Breast epithelium (tissue), 4 donors: Measurements from ENCODE around the gene KRTAP5-1. TPM values are rescaled to one million over a fixed set of nuclear protein-coding genes. Genes with fewer than 3 reads are reported as not detected.

ENCODE experiments used
- DNase-seq, 2 donors: peaks; one replicate each; pipeline ENCODE4 v3.0.0-alpha.2; 2019; ENCODE audit warnings: low spot score in 2 of 2
- H3K27ac ChIP-seq, 2 donors: fragments of 200-600 bp; sonication (generic) in 1 of 2; one replicate each; pipeline ENCODE4 v1.5.1; 2016 to 2019; ENCODE audit warnings: mild to moderate bottlenecking in 1 of 2
- H3K27me3 ChIP-seq, 2 donors: fragments of 200-600 bp; sonication (generic) in 1 of 2; one replicate each; pipeline versions ENCODE4 v1.5.1 to v1.6.0; 2017 to 2019; ENCODE audit warnings: control low read depth in 1 of 2, mild to moderate bottlenecking in 1 of 2
- H3K36me3 ChIP-seq: fragments of 200-600 bp; one replicate; pipeline ENCODE4 v1.5.1; 2019
- H3K4me1 ChIP-seq, 2 donors: fragments of 200-600 bp; sonication (generic); one replicate each; pipeline ENCODE4 v1.5.1; 2016 to 2019; ENCODE audit warnings: control low read depth in 1 of 2
- H3K4me3 ChIP-seq, 3 donors: fragments of 200-600 bp; sonication (generic); 1 replicate in 2 of 3; 2 replicates in 1 of 3; pipeline ENCODE4 v1.5.1; 2016 to 2019; ENCODE audit warnings: mild to moderate bottlenecking in 3 of 3, moderate library complexity in 2 of 3
- H3K9me3 ChIP-seq, 2 donors: fragments of 200-600 bp; sonication (generic) in 1 of 2; one replicate each; pipeline ENCODE4 v1.5.1; 2016 to 2019; ENCODE audit warnings: control low read depth in 1 of 2
- POLR2A ChIP-seq: fragments of 450-650 bp; IDR thresholded peaks from one replicate; pipeline ENCODE4 v1.6.1; 2016; ENCODE audit warnings: antibody characterized with exemption, mild to moderate bottlenecking, moderate library complexity
- POLR2AphosphoS5 ChIP-seq, 3 donors: sonication (generic); formaldehyde crosslinking; IDR thresholded peaks; one replicate each; pipeline ENCODE4 v1.6.1; 2017; ENCODE audit warnings: antibody characterized with exemption in 3 of 3
- intact Hi-C: fragments of 100-400 bp; cut with DNase I; formaldehyde crosslinking; loops from one replicate; pipeline ENCODE4 v1.15.1; 2023; ENCODE audit warnings: low total_unique reads
- total RNA-seq, 3 donors: library from RNA; depleted of rRNA; stranded (reverse); fragments of >200 nt; gene quantifications; one replicate each; pipeline ENCODE4 v1.1.0, GENCODE V29; 2016
- TF ChIP-seq, protein P1 (sequence below), 3 donors: fragments of 450-650 bp; IDR thresholded peaks; one replicate each; pipeline ENCODE4 v1.5.1; 2016 to 2017; ENCODE audit warnings: antibody characterized with exemption in 3 of 3, mild to moderate bottlenecking in 3 of 3, moderate library complexity in 3 of 3

KRTAP5-1 gene
- total RNA-seq, 3 donors from 2014 or later = not detected

DNA sequence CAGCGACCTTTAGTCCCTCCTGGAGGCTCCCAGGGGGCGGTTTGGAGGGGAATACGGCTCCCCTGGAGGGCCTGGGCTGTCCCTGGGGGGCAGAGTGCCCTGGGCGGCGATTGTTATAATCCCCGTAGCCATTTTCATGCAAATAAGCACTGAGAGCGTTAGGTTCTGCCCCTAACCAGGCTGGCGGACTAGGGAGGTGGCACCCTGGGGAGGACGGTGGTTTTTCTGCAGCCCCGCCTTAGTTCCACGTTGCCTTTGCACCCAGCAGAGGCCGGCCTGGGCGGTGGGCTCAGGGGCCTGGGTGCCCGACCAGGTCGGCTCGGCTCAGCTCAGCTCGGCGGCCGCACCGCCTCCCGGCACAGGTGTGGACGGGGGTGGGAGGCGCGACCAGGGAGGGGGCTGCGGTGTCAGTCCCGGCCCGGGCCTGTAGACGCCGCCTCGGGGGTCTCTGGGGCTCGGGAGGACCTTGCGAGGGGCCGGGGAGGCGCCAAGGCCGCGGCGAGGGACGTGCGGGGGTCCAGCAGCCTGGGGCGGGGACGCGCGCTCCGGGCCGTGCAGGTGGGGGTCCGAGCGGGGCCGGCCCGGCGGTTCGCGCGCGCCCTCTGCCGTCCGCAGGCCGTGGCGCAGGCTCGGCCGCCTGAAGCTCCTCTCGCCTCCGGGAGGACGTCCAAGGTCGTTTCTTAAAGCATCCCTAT lies 10.7 kb downstream of the KRTAP5-1 start:
- Histone ChIP-seq H3K4me1 (peaks cover 0 to 7% of the 10 kb centered on the region in 2 donors), H3K36me3 (no peaks in the 10 kb centered on the region), H3K9me3 (peaks cover 0 to 9% of the 10 kb centered on the region in 2 donors), H3K27ac (peak overlapping the region; percentile 75 to 92), H3K27me3 (peaks cover 0 to 15% of the 10 kb centered on the region in 2 donors), H3K4me3 (peak overlapping the region; percentile 1 to 77 (median 60))
- DNase-seq = peak in 1 of 2 donors; percentile 36
- no peak for TF ChIP-seq POLR2AphosphoS5 (IDR thresholded peaks at IDR 0.05)
- TF ChIP-seq, protein P1, sequence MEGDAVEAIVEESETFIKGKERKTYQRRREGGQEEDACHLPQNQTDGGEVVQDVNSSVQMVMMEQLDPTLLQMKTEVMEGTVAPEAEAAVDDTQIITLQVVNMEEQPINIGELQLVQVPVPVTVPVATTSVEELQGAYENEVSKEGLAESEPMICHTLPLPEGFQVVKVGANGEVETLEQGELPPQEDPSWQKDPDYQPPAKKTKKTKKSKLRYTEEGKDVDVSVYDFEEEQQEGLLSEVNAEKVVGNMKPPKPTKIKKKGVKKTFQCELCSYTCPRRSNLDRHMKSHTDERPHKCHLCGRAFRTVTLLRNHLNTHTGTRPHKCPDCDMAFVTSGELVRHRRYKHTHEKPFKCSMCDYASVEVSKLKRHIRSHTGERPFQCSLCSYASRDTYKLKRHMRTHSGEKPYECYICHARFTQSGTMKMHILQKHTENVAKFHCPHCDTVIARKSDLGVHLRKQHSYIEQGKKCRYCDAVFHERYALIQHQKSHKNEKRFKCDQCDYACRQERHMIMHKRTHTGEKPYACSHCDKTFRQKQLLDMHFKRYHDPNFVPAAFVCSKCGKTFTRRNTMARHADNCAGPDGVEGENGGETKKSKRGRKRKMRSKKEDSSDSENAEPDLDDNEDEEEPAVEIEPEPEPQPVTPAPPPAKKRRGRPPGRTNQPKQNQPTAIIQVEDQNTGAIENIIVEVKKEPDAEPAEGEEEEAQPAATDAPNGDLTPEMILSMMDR (IDR thresholded peaks at IDR 0.05) = peak in 1 of 3 donors; percentile 89
- no peak for TF ChIP-seq POLR2A
- intact Hi-C loops = no loop called here

DNA sequence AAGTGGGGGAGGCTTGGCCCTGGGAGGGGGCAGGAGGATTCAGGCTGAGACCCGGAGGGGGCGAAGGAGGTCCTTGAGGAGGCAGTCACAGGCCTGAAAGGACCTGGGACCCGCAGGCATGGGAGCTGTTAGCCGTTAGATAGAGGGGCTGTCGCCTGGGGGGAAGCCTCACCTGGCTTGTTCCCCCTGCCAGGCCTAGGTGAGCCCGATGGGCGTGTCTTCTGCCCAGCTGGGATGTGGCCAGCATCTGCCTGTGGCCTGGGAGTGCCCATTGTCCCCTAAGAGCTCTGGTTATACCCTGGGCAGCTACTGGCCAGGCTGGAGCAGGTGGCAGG lies 11.2 kb downstream of the KRTAP5-1 start:
- DNase-seq = peak in 1 of 2 donors; percentile 71
- Histone ChIP-seq H3K4me1 (peaks cover 0 to 7% of the 10 kb centered on the region in 2 donors), H3K27me3 (peaks cover 0 to 15% of the 10 kb centered on the region in 2 donors), H3K9me3 (peaks cover 0 to 9% of the 10 kb centered on the region in 2 donors), H3K4me3 (peak overlapping the region in 2 of 3 donors; percentile 60 to 77), H3K27ac (peak overlapping the region; percentile 75 to 92), H3K36me3 (no peaks in the 10 kb centered on the region)
- TF ChIP-seq POLR2AphosphoS5 (IDR thresholded peaks at IDR 0.05) (no peak), POLR2A (no peak)
- TF ChIP-seq, protein P1 (IDR thresholded peaks at IDR 0.05) = no peak
- intact Hi-C loops = no loop called here

DNA sequence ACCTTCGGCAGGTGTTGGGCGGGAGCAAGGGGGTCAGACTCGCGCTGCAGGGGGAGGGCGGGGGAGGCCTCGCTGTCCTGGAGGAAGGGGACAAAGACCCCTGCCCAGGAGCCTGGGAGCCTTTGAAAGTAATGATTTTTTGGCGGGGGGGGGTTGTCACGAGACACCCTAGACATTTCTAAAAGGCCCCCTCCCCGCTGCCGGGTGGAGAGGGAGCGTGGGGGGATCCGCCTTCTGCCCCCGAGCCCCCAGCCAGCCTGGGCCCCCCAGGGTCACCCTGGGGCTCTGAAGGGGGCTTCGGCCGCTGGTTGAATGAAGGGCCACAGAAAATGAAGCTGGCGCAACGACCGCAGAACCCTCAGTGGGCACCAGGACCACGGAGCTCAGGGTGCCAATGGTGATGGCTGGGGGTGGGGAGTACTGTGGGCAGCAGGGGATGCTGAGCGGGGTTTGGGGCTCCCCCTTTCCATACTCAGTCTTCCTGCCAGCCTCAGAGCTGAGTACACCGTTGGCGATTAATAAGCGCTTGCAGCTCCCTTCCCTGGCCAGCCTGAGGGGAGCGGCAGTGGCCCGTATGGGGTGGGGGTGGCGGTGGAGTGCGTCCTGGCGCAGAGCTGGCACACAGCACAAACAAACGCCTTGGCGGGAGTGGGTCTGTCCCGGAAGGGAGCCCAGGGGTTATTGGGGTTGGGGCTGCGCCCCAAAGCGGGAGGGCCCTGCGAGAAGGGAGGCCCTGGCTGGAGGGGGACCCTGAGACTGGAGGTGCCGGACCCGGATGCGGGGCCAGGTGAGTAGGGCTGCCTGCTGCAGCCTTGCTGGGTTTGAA lies 11.8 kb downstream of the KRTAP5-1 start:
- H3K27ac ChIP-seq = peak overlapping the region; percentile 75 to 92
- intact Hi-C loops = no loop called here
- peaks cover 0 to 4% of the 10 kb centered on the region in 2 donors for H3K9me3 ChIP-seq
- peaks cover 0 to 15% of the 10 kb centered on the region in 2 donors for H3K27me3 ChIP-seq
- peaks cover 0 to 7% of the 10 kb centered on the region in 2 donors for H3K4me1 ChIP-seq
- H3K36me3 ChIP-seq = no peaks in the 10 kb centered on the region
- H3K4me3 ChIP-seq = peak overlapping the region; percentile 40 to 77 (median 60)
- TF ChIP-seq, protein P1 (IDR thresholded peaks at IDR 0.05) = no peak
- TF ChIP-seq POLR2A (no peak), POLR2AphosphoS5 (IDR thresholded peaks at IDR 0.05) (no peak)
- peak in 1 of 2 donors; percentile 47 for DNase-seq

DNA sequence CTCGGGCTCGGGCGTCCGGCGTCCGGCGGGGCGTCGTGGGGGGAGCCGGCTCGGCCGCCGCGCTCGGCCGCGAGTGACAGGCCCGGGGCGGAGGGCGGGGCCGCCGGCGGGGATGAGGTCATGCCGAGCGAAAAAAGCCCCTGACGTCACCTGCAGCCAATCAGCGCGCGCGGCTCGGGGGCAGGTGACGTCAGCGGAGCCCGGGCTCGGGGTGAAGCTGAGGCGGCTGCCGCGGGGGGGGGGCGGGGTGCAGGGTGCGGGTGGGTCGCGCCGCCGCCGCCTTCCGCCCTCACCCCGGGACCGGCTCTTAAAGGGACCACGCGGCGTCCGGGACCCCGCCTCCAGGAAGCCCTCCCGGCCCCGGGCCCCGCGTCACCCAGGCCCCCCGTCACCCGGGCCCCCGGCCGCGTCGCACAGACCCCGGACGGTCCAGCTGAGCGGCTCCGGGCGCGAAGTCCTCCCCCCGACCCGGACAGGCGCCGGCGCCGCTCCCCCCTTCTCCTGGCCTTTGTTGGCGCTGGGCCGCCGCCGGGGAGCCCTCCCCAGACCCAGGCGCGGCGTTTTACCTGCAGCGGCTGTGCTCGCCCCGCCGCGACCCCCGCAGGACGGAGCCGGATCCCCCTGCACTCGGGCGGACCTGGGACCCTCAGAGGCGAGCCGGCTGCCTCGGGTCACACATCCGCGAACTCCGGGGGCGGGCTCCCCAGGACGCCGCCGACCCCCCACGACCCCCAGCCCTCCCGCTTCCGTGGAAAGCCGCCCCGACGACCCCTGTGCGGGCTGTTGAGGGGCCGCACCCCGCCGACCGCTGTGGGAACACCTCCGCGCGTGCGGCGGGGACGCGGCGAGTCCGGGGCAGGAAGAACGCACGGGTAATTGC lies 12.6 kb downstream of the KRTAP5-1 start, which contains the start of gene DUSP8:
Gene DUSP8, minus strand, starts transcription at position 75 of the 880 bp plus-strand sequence. CDS start 6,445 bp downstream, outside the sequence.
- TF ChIP-seq POLR2A = no peak
- TF ChIP-seq, protein P1 (IDR thresholded peaks at IDR 0.05) = no peak
- H3K27ac ChIP-seq = peak within 1 kb of the TSS; percentile 75 to 92
- no peaks in the 10 kb centered on the region for H3K36me3 ChIP-seq
- peaks cover 0 to 7% of the 10 kb centered on the region in 2 donors for H3K4me1 ChIP-seq
- H3K27me3 ChIP-seq = peaks cover 0 to 15% of the 10 kb centered on the region in 2 donors
- peak within 1 kb of the TSS; percentile 50 to 77 (median 61) for H3K4me3 ChIP-seq
- H3K9me3 ChIP-seq = no peaks in the 10 kb centered on the region
- intact Hi-C loops = no loop called here
- DNase-seq = peak; percentile 84 to 89
